K562 (cell line): ENCODE measurements around the gene EPHB2.

Experiments used
- NFE2L1 ChIP-seq: fragments of 450-650 bp; IDR thresholded peaks from 2 replicates; pipeline ENCODE4 v1.6.1; 2016; ENCODE audit warnings: missing genetic modification characterization, low read depth, mild to moderate bottlenecking, missing compliant biosample characterization, moderate library complexity, borderline replicate concordance
- PCBP1 ChIP-seq: fragments of 200-400 bp; formaldehyde crosslinking; IDR thresholded peaks from 2 replicates; pipeline ENCODE4 v1.6.1; 2018; ENCODE audit warnings: mild to moderate bottlenecking, low read depth, low read length; ENCODE audit not compliant: poor library complexity, severe bottlenecking
- ZNF134 ChIP-seq: fragments of 250-450 bp; sonication (Bioruptor Pico); conservative IDR thresholded peaks from 2 replicates; pipeline ENCODE4 v1.4.0; 2020

DNA sequence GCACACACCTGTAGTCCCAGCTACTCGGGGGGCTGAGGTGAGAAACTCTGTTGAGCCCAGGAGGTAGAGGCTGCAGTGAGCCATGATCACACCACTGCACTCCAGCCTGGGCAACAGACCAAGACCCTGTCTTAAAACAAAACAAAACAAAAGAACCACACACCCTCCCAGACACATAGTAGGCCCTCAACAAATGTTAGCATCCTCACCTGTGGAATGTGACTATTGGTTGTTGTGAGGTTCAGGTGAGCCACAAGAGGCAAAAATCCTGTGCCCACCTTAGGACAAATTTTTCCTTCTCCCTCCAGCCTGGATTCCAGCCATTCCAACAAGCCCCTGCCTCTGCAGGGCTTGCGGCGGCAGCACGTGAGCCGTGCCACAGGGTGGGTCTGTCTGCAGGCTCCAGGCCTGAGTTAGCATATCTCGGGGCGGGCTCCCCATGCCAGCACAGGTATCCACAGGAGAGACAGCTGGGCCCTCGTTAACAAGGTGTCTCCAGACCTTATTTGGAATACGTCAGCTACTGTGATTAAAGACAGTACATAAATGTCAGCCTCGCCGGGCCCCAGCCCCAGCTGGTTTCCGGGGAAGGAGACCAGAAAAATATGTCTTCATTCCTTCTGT, 40.2 kb upstream of the EPHB2 start:
- no peak for TF ChIP-seq PCBP1
- no peak for TF ChIP-seq NFE2L1 (tag)
- TF ChIP-seq ZNF134 (CRISPR knock-in tag), result no peak
